H9 (cell line): ENCODE results near the gene EML1. TPM values are rescaled to one million over a fixed set of nuclear protein-coding genes. Genes with fewer than 3 reads are reported as not detected.

Experiments used
- DNase-seq: peaks from one replicate; pipeline ENCODE4 v3.0.0-alpha.2; 2017
- H2AFZ ChIP-seq: one replicate; pipeline ENCODE4 v1.6.1; 2013; ENCODE audit warnings: mild to moderate bottlenecking, low read length, control low read depth, moderate library complexity
- H2AK5ac ChIP-seq: 2 replicates; pipeline ENCODE4 v1.6.1; 2013; ENCODE audit warnings: low read length, control low read depth, mixed read lengths; ENCODE audit not compliant: insufficient read length
- H2BK120ac ChIP-seq: one replicate; pipeline ENCODE4 v1.6.1; 2013; ENCODE audit warnings: low read depth, mild to moderate bottlenecking, low read length, control low read depth, inconsistent platforms; ENCODE audit not compliant: poor library complexity, severe bottlenecking
- H2BK12ac ChIP-seq: 2 replicates; pipeline ENCODE4 v1.6.1; 2013; ENCODE audit warnings: low read length, control low read depth, mixed read lengths, low read depth; ENCODE audit not compliant: insufficient read length
- H2BK15ac ChIP-seq: 2 replicates; pipeline ENCODE4 v1.6.1; 2013; ENCODE audit warnings: low read depth, low read length, control low read depth
- H2BK20ac ChIP-seq: one replicate; pipeline ENCODE4 v1.6.1; 2013; ENCODE audit warnings: low read depth, mild to moderate bottlenecking, low read length, control low read depth, inconsistent platforms; ENCODE audit not compliant: poor library complexity, severe bottlenecking
- H2BK5ac ChIP-seq: 2 replicates; pipeline ENCODE4 v1.6.1; 2013; ENCODE audit warnings: low read length, control low read depth, mixed read lengths; ENCODE audit not compliant: insufficient read length
- H3K14ac ChIP-seq: 2 replicates; pipeline ENCODE4 v1.6.1; 2013; ENCODE audit warnings: low read length, control low read depth; ENCODE audit not compliant: insufficient read depth
- H3K18ac ChIP-seq: 2 replicates; pipeline ENCODE4 v1.6.1; 2013; ENCODE audit warnings: low read depth, mild to moderate bottlenecking, mixed read lengths, low read length, control low read depth; ENCODE audit not compliant: insufficient read length
- H3K23ac ChIP-seq: 2 replicates; pipeline ENCODE4 v1.6.1; 2013; ENCODE audit warnings: low read length, control low read depth, mixed read lengths, low read depth; ENCODE audit not compliant: insufficient read length
- H3K23me2 ChIP-seq: 2 replicates; pipeline ENCODE4 v1.6.1; 2013; ENCODE audit warnings: low read depth, mild to moderate bottlenecking, mixed read lengths, low read length, control low read depth; ENCODE audit not compliant: insufficient read length, poor library complexity, severe bottlenecking
- H3K27ac ChIP-seq: 2 replicates; pipeline ENCODE4 v1.5.1; 2013; ENCODE audit warnings: low read length, control low read depth, mixed read lengths, low read depth; ENCODE audit not compliant: insufficient read length
- H3K27me3 ChIP-seq: 2 replicates; pipeline ENCODE4 v1.6.1; 2013; ENCODE audit warnings: low read length, control low read depth, inconsistent platforms; ENCODE audit not compliant: insufficient read depth
- H3K4ac ChIP-seq: 2 replicates; pipeline ENCODE4 v1.6.1; 2013; ENCODE audit warnings: low read depth, mild to moderate bottlenecking, control low read depth, inconsistent platforms, low read length, moderate library complexity
- H3K4me1 ChIP-seq: 2 replicates; pipeline ENCODE4 v1.6.1; 2013; ENCODE audit warnings: low read length, control low read depth, inconsistent platforms; ENCODE audit not compliant: insufficient read depth
- H3K4me2 ChIP-seq: 2 replicates; pipeline ENCODE4 v1.6.1; 2013; ENCODE audit warnings: low read length, control low read depth, mixed read lengths; ENCODE audit not compliant: insufficient read length, insufficient read depth
- H3K56ac ChIP-seq: 2 replicates; pipeline ENCODE4 v1.6.1; 2013; ENCODE audit warnings: low read depth, mild to moderate bottlenecking, mixed read lengths, low read length, control low read depth; ENCODE audit not compliant: insufficient read length
- H3K79me1 ChIP-seq: 2 replicates; pipeline ENCODE4 v1.6.1; 2013; ENCODE audit warnings: low read depth, mild to moderate bottlenecking, moderate library complexity, low read length, control low read depth, inconsistent platforms; ENCODE audit not compliant: insufficient read depth, poor library complexity, severe bottlenecking
- H3K79me2 ChIP-seq: 2 replicates; pipeline ENCODE4 v1.6.1; 2013; ENCODE audit warnings: low read length, control low read depth, inconsistent platforms; ENCODE audit not compliant: insufficient read depth
- H3K9ac ChIP-seq: 2 replicates; pipeline ENCODE4 v1.6.1; 2013; ENCODE audit warnings: low read length, control low read depth, mixed read lengths; ENCODE audit not compliant: insufficient read length; ENCODE audit errors: extremely low read depth
- H3K9me3 ChIP-seq: one replicate; pipeline ENCODE4 v1.6.1; 2013; ENCODE audit warnings: low read depth, low read length, inconsistent platforms; ENCODE audit not compliant: control insufficient read depth
- H3T11ph ChIP-seq: one replicate; pipeline ENCODE4 v1.6.1; 2013; ENCODE audit warnings: mild to moderate bottlenecking, low read length, control low read depth, inconsistent platforms
- H4K20me1 ChIP-seq: one replicate; pipeline ENCODE4 v1.6.1; 2013; ENCODE audit not compliant: control insufficient read depth, insufficient read length, insufficient read depth
- H4K5ac ChIP-seq: 2 replicates; pipeline ENCODE4 v1.6.1; 2013; ENCODE audit warnings: low read depth, mild to moderate bottlenecking, mixed read lengths, low read length, control low read depth; ENCODE audit not compliant: insufficient read length
- H4K8ac ChIP-seq: replicated peaks from 2 replicates; pipeline ENCODE4 v1.6.1; 2013; ENCODE audit warnings: low read length, control low read depth, mixed read lengths, low read depth; ENCODE audit not compliant: insufficient read length
- H4K91ac ChIP-seq: 2 replicates; pipeline ENCODE4 v1.6.1; 2013; ENCODE audit warnings: low read depth, mild to moderate bottlenecking, moderate library complexity, mixed read lengths, low read length, control low read depth; ENCODE audit not compliant: insufficient read length
- H3K27ac Mint-ChIP-seq, 3 experiments: 2 replicates in 2 of 3; 3 replicates in 1 of 3; pipeline ENCODE4 v1.8.0; 2020 to 2021; ENCODE audit warnings: mixed read lengths in 3 of 3, mild to moderate bottlenecking in 1 of 3, moderate library complexity in 1 of 3
- H3K27me3 Mint-ChIP-seq: 2 replicates; pipeline ENCODE4 v1.8.0; 2021; ENCODE audit warnings: low read depth, mild to moderate bottlenecking, moderate library complexity, mixed read lengths
- H3K36me3 Mint-ChIP-seq, 3 experiments: 2 replicates in 2 of 3; 3 replicates in 1 of 3; pipeline ENCODE4 v1.8.0; 2020 to 2021; ENCODE audit warnings: low read depth in 3 of 3, mixed read lengths in 3 of 3; ENCODE audit not compliant: insufficient read depth in 1 of 3
- H3K4me1 Mint-ChIP-seq, 2 experiments: 2 replicates each; pipeline ENCODE4 v1.8.0; 2020; ENCODE audit warnings: mixed read lengths in 2 of 2
- H3K4me3 Mint-ChIP-seq, 2 experiments: 2 replicates in 1 of 2; 3 replicates in 1 of 2; pipeline ENCODE4 v1.8.0; 2020 to 2021; ENCODE audit warnings: mild to moderate bottlenecking in 2 of 2, mixed read lengths in 2 of 2, moderate library complexity in 1 of 2
- H3K9me3 Mint-ChIP-seq, 2 experiments: 2 replicates in 1 of 2; 3 replicates in 1 of 2; pipeline ENCODE4 v1.8.0; 2020; ENCODE audit warnings: mild to moderate bottlenecking in 2 of 2, mixed read lengths in 2 of 2, moderate library complexity in 1 of 2
- CTCF ChIP-seq: fragments of 200-600 bp; sonication (generic); conservative IDR thresholded peaks from 3 replicates; pipeline ENCODE4 v1.8.0; 2021; ENCODE audit warnings: antibody characterized with exemption, mild to moderate bottlenecking
- WGBS: extraction: QIAGEN DNeasy Blood & Tissue Kit; methylation state at CpG from one replicate; pipeline ENCODE4 v1.1.7; 2013; ENCODE audit warnings: missing lambda C conversion rate, low lambda C conversion rate, mixed read lengths; ENCODE audit not compliant: insufficient read length; ENCODE audit errors: extremely low coverage; 5-methylcytosine and 5-hydroxymethylcytosine counted together
- total RNA-seq: library from RNA; stranded (reverse); gene quantifications from 2 replicates; pipeline ENCODE4 v1.2.1, GENCODE V29; 2021

Gene EML1
- total RNA-seq, 1 experiment from 2014 or later = 16.7 TPM

- Histone ChIP-seq H2BK5ac (no peak overlapping the region), H2AK5ac (no peak overlapping the region), H3K14ac (no peak overlapping the region), H4K8ac (no peak overlapping the region), H4K20me1 (no peaks in the 10 kb centered on the region), H3K79me2 (no peaks in the 10 kb centered on the region), H2BK20ac (no peak overlapping the region), H3K27me3 (no peaks in the 10 kb centered on the region), H3K4me2 (no peak overlapping the region), H3K9ac (no peak overlapping the region), H3K4me1 (peaks cover 8% of the 10 kb centered on the region), H3K79me1 (no peaks in the 10 kb centered on the region), H3K56ac (no peak overlapping the region), H4K5ac (no peak overlapping the region), H3T11ph (no peak overlapping the region), H3K23me2 (no peaks in the 10 kb centered on the region), H2AFZ (no peak overlapping the region), H2BK15ac (no peak overlapping the region), H3K9me3 (no peaks in the 10 kb centered on the region), H3K27ac (no peak overlapping the region), H3K23ac (no peak overlapping the region), H2BK120ac (no peak overlapping the region), H4K91ac (no peak overlapping the region), H3K18ac (no peak overlapping the region), H3K4ac (no peak overlapping the region), H2BK12ac (no peak overlapping the region)
- Mint-ChIP-seq H3K27ac (peak overlapping the region in 1 of 3 experiments; percentile 69; a peak in 1 of 7 replicates), H3K27me3 (peaks cover 23% of the 10 kb centered on the region), H3K9me3 (no peaks in the 10 kb centered on the region; a peak in 1 of 5 replicates), H3K36me3 (no peaks in the 10 kb centered on the region; a peak in 1 of 7 replicates), H3K4me1 (peaks cover 28 to 33% of the 10 kb centered on the region in 2 experiments), H3K4me3 (no peak overlapping the region)
- TF ChIP-seq CTCF = no peak
- no peak for DNase-seq
- no CpG with 5 or more reads among the region's 7 CpGs for WGBS
Observed at GRCh38 chr14:99747167-99747566, 46.0 kb upstream of the EML1 start.
